Stimulated activated CD8-positive, alpha-beta memory T cell treated with anti-CD3 and anti-CD28 coated beads, Interleukin-7, amount 100 ng/mL, for 48 hours (primary cell): ENCODE results near the gene GRK6.

Experiments
- DNase-seq, 2 donors: peaks; one replicate each; pipeline ENCODE4 v3.0.0-alpha.2; 2020; ENCODE audit warnings: low read depth in 1 of 2; ENCODE audit errors: extremely low read depth in 1 of 2

The GRK6 gene

DNA sequence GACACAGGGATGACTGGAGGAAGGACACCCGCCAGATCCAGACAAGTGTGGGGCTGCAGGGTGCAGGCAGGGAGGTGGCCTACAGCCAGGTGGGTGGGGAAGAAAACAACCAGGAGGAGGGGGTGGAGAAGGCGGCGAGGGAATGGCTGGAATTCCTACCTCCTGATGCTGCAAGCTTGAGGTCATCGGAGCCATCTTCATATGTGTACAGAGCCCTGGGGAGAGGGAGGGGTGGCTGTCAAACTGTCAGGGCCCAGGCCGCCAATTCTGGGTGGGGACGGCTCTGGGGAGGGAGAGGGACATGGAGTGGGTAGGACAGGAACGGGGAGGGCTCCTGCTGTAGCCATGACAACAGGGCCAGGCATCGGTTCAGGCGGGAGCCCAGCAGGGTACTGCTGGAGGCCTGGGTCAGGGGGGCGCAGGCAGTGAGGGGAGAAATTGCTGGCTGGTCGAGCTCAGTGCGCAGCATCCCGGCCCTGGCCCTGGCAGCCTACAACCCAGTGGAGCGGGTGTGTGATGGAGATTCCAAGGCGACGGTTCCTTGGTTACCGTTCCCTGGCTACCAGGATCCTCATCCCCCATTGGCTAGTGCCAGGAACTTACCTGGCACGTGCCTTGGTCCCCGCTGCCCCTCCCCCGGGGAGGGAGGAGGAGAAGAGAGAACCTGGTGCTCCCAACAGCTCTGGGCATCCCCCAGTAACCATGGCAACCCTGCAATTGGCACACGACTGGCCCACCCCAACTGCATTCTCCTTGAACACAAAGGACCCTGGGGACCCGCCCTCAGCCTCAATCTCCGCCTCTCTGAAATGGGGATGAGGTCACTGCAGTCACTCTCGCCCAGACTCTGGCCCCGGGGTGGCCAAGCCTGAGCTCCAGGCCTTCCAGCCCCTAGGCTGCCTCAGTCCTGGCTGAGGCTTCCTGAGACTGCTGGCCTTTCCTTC is 42.5 kb downstream of the GRK6 start:
- no peak for DNase-seq

DNA sequence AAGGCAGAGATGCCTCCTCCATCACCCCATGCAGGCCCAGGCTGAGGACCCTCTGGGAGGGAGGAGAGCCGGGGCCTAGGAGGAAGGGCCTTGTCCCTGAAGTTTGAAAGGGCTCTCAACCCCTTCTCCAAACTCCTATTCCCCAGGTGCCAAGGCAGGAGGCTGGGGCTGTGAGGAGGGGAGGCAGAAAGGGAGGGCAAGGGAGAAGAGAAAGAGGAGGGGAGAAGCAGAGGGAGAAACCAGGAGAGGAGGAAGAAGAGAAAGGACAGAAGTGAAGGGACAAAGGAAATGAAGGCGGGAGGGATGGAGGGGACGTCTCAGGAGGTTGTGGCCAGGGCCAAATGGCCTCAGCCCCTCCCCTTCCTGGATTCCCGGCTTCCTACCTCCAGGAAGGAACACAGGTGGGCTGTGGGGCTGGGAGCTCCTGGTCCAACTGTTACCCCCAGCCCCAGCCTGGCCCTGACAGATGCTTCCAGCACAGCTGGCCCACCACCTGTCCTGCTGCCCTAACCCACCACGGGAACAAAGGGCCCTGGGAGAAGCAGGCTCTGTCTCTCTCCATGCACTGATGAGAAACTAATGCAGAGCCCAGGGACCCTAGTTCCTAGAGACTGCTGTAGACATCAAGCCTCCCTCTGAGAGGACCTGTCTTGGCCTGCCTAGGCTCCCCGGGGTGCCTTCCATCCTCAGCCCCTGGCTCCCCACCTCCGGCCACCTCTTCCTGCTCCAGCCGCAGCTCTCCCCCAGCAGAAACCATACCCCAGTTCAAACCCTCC is 43.5 kb downstream of the GRK6 start:
- DNase-seq: no peak

DNA sequence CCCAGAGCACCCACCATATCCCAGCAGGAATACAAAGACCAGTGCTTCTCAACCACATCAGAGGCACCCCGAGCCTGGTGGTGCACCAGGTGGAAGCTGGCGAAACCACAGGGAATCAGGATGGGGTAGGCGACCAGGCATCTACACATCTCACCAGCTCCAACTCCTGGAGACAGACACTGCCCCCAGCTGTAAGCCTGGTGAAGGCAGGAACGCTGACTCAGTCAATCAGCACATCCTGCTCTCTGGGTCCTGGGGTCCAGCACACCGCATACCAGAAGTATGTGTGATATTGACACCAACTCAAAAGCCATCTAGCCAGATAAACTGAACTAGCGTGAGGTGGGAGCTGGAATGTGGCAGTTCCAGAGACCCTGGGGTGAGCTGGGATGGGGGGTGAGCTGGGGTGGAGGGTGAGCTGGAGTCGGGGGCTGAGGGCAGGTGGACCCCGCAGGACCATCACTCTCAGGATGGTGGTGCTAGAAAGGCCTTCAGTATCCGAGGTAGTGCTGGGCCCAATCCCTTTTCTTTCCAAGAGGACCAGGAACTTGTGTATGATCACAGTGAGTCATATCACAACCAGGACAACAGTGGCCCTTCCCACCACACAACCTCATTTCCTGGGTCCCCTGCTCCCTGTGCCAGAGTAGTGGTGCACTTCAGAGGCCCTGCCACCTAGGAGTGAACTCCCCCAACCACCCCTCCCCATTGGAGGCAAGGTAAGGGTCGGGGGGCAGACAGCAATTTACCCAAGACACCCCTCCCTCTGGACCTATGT is 44.5 kb downstream of the GRK6 start:
- no peak for DNase-seq

DNA sequence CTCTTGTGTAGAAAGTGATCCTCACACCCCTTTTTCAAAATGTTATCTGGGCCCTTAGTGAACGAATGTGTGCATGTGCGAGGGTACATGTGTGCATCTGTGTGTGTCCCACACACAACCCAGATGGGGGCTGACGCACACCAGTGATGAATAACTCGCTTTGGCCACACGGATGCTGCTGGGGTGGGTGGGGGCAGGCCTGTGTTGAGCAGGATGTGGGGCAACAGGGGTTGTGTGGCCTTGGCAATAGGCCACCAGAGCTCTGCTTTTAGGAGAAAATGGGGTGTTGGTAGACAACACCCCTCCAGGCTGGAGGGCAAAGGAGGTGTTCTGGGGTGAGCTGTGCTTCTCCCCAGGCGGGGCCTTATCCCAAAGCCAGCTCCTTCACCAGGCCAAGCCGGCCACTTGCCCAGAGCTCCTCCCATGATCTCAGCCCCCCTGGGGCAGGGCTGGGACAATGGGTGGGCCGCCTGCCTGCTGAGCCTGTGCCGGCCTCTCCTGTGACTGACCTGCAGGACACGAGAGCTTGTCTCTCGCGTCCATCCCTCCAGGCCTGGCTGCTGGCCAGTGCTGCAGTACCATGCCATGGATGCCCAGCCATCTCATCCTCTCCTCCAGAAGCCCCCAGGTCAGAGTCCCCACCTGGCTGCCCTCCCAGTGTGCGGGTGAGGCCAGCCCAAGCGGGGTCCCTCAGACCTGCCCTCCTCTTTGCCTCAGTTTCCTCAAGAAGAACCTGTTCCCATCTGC is 45.3 kb downstream of the GRK6 start:
- peak; percentile 60 to 77 for DNase-seq

DNA sequence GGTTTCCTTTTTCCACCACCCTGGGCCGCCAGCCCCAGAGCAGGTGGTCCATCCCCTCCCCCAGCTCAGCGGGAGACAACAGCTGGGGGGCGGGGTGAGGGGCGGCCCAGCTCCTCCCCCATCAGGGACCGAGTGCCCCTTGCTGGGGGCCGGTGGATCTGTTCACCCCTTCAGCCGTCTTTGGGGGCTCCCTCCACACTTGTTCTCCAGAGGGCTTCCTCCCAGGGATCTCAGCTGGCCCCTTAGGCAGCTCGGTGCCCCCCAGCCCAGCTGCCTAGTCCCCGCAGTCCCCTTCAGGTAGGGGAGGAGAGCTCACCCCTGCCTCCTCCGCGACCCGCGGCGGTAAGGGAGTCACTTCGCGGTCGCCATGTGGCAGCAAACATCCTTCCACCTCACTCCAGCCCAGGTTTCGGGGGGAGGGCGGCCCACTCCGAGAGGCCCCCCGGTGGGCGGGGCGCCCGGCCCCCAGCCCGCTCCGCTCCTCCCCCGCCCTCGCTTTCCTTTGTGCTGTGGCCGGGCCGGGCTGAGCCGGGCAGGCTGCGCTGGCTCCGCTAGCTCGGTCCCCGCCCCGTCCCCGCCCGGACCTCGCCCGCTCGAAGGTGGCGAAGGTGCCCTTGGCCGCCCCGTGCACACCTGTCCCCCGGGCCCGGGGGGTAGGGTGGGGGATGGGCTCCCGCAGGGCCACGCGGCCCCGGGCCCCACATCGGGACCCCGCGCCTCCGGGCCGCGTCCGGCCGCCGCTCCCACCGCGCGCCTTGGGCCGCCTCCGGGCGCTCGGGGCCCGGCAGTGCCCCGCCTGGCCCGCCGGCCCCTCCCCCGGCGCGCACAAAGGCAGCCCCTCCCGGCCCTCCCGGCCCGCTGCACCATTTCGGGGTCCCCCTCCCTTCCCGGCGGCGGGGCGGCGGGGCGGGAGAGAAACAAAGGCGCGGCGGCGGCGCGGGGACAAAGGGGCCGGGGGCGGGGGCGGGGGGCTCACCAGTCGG is 46.3 kb downstream of the GRK6 start:
- peak; percentile 78 to 82 for DNase-seq

DNA sequence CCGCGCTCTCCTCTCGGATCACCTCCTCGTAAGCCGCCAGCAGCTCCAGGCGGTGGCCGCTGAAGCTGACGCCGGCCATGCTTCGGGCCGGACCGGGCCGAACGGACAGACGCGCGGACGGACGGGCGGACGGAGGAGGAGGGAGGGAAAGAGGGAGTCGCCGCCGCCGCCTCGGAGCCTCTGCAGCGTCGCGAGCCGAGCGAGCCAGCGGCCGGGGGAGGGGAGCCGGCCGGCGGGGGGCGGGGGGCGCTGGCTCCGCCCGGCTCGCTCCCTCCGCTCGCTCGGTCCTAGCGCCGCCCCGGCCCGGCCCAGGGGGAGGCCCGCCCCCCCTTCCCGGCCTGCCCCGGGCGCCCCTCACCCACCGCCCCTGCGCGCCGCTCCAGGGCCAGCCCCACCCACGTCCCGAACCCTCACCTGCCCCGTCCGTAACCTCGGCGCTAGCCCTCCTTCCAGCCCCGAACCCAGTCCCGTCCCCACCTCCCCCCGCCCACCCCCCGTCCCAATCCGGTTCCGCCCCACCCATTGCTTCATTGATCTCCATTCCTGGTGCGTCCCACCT is 47.0 kb downstream of the GRK6 start, which contains the start of gene DBN1:
DBN1 (minus strand) TSS at position 192 of the 559 bp plus-strand sequence; CDS start at position 79, 113 bp downstream.
- no peak for DNase-seq

GRCh38 chr5:177474002-177474476 is 47.6 kb downstream of the GRK6 start:
- no peak for DNase-seq

DNA sequence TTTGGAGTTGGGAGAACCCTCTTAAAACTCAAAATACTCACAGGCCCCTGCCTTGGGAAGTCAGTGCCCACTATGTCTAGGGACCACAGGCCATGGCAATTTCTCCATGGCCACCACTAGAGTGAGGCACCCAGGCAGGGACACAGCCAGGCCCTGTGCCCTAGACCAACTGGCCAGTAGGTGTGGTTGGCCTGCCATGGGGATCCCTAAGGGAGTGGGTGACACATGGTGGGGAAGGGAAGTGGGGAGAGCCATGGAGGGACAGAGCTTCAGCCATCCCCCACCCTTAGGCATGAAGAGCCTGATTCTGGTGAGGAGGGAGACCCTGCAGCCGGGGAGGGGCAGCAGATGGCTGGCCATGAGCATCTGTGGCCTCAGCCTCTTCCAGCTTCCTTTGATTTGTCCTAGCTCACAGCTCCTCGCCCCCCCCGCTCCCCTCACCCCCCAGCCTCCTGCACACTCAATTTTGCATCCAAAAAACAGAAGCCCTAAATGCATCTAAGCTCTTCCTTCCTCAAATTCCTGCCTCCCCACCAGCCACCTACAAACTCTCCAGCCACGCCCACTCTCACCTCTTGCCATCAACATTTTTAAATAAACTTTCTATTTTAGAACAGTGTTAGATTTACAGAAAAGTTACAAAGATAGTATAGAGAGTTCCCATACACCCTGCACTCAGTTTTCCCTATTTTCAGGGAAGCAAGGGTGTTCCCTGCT is 48.5 kb downstream of the GRK6 start:
- no peak for DNase-seq

- no peak for DNase-seq
Measured at GRCh38 chr5:177475563-177476427, 49.3 kb downstream of the GRK6 start.

- no peak for DNase-seq
Measured at GRCh38 chr5:177476531-177477233, 50.2 kb downstream of the GRK6 start.

DNA sequence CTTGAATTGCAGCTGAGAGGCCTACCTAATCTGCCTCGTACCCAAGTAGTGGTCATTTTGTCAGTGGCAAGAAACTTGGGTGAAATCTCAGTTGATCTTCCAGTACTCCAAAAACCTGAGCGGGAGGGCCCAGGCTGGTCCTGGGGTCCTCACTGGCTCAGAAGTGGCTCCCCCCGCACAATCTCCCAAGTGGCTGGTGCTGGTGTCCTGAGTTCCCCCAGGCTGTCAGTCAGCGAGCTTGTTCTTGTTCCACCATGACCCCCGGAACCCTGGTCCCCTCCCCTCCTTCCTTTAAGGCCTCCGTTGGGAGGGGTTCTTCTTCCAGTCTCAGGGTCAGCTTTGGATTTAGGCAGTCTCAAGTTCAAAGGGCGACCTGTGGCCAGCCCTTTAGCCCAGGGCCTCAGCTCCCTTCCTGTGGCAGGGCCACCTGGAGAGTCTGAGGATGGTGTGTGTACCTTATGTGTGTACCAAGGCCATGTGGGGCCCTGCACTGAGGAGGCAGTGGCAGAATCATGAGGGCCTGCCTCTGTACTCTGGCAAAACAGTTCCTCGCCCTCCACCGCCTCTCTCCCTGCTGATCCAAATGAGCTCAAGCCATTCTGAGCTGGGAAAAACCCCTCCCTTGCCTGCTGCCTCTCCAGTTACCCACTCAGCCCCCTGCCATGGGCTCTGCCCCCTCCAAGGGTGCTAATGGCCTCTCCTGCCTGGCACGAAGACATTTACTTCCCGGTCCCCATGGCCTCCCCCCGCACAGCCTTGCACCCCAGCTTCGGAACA is 51.4 kb downstream of the GRK6 start:
- DNase-seq: no peak

DNA sequence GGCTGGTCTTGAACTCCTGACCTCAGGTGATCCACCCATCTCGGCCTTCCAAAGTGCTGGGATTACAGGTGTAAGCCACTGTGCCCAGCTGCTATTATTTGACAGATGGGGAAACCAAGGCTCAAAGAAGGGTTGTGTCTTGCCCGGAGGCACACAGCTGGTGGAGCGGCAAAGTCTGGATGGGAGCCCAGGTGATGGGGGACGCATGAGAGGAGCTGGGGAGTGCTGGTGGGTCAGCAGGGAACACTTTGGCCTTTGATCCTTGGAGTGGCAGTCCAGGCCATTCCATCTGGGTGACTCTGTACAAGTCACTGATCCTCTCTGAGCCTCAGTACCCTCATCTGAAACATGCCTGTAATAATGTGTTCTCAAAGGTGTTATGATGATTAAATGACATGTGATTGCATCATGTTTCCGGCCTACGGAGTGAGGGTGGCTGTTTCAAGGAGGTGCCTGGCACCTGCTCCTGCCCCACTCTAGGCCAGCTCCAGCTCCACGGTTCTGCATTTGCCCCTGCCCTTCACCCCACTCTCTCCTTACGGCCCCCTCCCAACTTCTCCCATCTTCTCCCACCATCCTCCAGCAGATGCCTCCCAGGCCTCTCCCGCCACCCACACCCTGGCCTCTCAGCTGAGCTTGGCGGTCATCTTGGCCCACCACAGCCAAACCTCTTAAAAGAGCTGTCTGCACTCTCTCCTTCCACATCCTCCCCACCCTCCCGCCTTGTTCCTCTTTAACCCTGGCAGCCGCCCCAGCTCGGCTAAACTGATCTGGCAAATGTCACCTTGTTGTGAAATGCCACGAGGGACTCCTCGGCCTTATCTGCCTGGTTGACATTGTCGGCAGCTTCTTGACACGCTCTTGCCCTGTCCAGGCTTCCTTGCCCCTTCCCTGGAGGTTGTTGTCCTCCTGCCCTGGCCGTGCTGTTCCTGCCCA is 52.5 kb downstream of the GRK6 start:
- peak in 1 of 2 donors; percentile 39 for DNase-seq

DNA sequence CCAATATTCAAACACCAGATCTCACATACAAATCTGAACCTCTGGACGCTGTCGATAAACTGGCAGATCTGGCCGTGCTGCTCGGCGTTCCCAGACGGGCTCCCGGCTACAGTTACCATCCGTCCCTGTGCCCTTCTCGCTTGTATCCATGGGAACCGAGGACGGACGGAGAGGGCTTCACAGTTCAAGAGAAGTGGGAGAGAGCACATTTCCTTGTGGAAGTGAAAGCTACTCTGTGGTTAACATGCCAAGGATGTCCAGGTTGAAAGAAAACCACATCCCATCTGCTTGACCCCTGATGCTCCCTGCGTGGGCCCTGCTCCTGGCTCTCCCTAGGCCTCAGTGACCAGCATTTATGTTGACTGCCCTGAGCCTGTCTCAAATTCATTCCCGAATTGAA is 53.3 kb downstream of the GRK6 start:
- DNase-seq: no peak

- DNase-seq: no peak
Measured at GRCh38 chr5:177482359-177482795, 55.9 kb downstream of the GRK6 start.

DNA sequence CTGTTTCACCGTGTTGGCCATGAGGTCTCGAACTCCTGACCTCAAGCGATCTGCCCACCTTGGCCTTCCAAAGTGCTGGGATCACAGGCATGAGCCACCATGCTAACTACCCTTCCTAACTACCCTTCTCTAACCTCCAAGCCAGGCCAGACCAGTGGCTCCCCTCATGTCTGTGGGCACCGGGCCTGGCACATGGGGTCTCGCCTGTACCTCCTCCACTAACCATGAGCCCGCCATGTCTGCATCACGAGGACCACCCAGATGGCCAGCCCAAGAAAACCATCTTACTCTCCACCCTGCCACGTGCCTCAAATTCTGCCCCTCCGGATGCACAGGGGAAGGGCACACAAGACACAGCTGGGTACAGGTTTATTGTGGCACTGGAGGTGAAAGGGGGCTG is 56.6 kb downstream of the GRK6 start:
- no peak for DNase-seq
